ENCODE results near the gene NFATC3. TPM values are rescaled to one million over a fixed set of nuclear protein-coding genes. Genes with fewer than 3 reads are reported as not detected.

The NFATC3 gene
- total RNA-seq, 2 donors from 2014 or later: 24.5 to 45.0 TPM

DNA sequence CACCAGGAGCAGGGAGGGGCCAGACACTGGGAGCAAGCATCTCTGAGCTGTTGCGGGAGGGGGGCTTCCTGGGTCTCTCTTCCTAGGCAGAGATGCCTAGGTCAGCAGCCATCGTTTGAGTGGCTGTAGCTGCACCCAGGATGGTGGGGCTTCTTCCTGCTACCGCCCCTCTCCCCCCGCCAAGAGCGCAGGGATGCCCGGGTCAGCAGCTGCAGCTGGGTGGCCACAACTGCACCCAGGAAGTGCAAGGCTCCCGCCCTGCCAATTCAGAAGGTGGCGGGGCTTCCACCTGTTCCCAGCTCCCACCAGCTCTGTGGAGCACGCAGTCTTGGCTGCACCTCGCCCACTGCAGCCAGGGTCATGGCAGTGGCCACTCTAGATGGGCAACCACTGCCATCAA, 103.0 kb downstream of the NFATC3 start:
- H3K36me3 ChIP-seq: peaks cover 46% of the 10 kb centered on the region
- no peak for DNase-seq (ENCODE audit: low spot score)
- TF ChIP-seq, protein P1, sequence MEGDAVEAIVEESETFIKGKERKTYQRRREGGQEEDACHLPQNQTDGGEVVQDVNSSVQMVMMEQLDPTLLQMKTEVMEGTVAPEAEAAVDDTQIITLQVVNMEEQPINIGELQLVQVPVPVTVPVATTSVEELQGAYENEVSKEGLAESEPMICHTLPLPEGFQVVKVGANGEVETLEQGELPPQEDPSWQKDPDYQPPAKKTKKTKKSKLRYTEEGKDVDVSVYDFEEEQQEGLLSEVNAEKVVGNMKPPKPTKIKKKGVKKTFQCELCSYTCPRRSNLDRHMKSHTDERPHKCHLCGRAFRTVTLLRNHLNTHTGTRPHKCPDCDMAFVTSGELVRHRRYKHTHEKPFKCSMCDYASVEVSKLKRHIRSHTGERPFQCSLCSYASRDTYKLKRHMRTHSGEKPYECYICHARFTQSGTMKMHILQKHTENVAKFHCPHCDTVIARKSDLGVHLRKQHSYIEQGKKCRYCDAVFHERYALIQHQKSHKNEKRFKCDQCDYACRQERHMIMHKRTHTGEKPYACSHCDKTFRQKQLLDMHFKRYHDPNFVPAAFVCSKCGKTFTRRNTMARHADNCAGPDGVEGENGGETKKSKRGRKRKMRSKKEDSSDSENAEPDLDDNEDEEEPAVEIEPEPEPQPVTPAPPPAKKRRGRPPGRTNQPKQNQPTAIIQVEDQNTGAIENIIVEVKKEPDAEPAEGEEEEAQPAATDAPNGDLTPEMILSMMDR (IDR thresholded peaks at IDR 0.05): no peak

DNA sequence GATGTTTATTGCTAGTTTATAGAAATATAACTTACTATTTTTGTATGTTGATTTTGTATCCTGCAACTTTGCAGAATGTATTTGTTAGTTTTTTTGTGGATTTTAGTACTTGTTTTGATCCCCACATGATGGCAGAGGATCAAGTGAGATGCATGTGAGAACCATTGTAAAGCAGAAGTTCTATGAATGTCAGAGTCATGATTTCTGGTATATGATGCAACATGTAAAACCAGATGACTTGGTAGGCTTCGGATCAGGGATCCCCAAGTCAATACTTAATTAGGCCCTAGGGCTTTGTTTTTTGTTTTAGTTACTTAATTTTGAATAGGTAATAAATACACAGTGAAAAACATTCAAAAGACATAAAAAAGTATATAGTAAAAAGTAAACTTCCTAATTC, 104.9 kb downstream of the NFATC3 start:
- Histone ChIP-seq H3K4me1 (no peaks in the 10 kb centered on the region), H3K4me3 (no peak overlapping the region), H3K27me3 (no peaks in the 10 kb centered on the region), H3K9me3 (no peaks in the 10 kb centered on the region), H3K36me3 (peaks cover 30% of the 10 kb centered on the region), H3K27ac (no peak overlapping the region)
- TF ChIP-seq, protein P1 (IDR thresholded peaks at IDR 0.05): no peak
- DNase-seq (ENCODE audit: low spot score): no peak

More for the DNA sequence above, 103.0 kb downstream of the NFATC3 start:
- Histone ChIP-seq H3K27me3 (no peaks in the 10 kb centered on the region), H3K4me3 (no peak overlapping the region), H3K4me1 (no peaks in the 10 kb centered on the region), H3K27ac (no peak overlapping the region), H3K9me3 (no peaks in the 10 kb centered on the region)

DNA sequence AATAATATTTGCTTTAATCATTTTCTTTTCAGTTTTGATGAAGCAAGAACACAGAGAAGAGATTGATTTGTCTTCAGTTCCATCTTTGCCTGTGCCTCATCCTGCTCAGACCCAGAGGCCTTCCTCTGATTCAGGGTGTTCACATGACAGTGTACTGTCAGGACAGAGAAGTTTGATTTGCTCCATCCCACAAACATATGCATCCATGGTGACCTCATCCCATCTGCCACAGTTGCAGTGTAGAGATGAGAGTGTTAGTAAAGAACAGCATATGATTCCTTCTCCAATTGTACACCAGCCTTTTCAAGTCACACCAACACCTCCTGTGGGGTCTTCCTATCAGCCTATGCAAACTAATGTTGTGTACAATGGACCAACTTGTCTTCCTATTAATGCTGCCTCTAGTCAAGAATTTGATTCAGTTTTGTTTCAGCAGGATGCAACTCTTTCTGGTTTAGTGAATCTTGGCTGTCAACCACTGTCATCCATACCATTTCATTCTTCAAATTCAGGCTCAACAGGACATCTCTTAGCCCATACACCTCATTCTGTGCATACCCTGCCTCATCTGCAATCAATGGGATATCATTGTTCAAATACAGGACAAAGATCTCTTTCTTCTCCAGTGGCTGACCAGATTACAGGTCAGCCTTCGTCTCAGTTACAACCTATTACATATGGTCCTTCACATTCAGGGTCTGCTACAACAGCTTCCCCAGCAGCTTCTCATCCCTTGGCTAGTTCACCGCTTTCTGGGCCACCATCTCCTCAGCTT, 105.8 kb downstream of the NFATC3 start:
- H3K4me1 ChIP-seq: no peaks in the 10 kb centered on the region
- no peaks in the 10 kb centered on the region for H3K27me3 ChIP-seq
- H3K27ac ChIP-seq: no peak overlapping the region
- DNase-seq (ENCODE audit: low spot score): no peak
- no peak overlapping the region for H3K4me3 ChIP-seq
- H3K36me3 ChIP-seq: peaks cover 24% of the 10 kb centered on the region
- TF ChIP-seq, protein P1 (IDR thresholded peaks at IDR 0.05): no peak
- no peaks in the 10 kb centered on the region for H3K9me3 ChIP-seq

DNA sequence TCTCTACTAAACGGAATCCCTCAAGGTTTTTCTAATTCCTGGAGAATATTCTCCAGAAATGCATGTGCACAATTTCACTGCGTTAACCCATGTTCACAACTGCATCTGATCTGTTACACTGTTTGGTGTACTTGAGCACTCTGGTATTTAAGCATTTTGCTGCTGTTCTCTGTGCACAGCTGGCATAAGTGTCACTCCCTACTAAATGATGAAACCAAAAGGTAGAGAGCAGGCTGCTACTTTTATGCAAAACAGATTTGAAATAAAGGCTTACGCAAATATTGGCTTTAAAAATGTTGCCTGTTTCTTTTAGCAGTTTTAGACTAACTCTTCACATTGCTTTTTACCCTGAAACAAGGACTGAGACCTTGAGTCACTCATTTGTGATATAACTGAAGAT, 109.1 kb downstream of the NFATC3 start:
- Histone ChIP-seq H3K27ac (no peak overlapping the region), H3K27me3 (no peaks in the 10 kb centered on the region), H3K9me3 (no peaks in the 10 kb centered on the region), H3K4me1 (no peaks in the 10 kb centered on the region), H3K36me3 (peaks cover 14% of the 10 kb centered on the region), H3K4me3 (no peak overlapping the region)
- TF ChIP-seq, protein P1 (IDR thresholded peaks at IDR 0.05): no peak
- no peak for DNase-seq (ENCODE audit: low spot score)

DNA sequence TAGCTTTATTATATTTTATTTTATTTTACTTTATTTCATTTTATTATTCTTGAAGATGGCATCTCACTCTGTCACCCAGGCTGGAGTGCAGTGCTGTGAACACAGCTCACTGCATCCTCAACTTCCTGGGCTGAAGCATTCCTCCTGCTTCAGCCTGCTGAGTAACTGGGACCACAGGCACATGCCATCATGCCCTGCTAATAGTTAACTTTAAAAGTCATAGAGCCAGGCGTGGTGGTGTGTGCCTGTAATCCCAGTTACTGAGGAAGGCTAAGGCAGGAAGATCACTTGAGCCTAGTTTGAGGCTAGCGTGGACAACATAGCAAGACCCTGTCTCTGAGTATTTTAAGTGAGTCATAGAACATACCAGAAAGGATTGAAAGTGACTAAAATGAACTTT, 112.1 kb downstream of the NFATC3 start:
- Histone ChIP-seq H3K9me3 (no peaks in the 10 kb centered on the region), H3K4me3 (no peak overlapping the region), H3K27me3 (no peaks in the 10 kb centered on the region), H3K36me3 (no peaks in the 10 kb centered on the region), H3K4me1 (peaks cover 0 to 3% of the 10 kb centered on the region in 2 donors), H3K27ac (no peak overlapping the region)
- TF ChIP-seq, protein P1 (IDR thresholded peaks at IDR 0.05): no peak
- no peak for DNase-seq (ENCODE audit: low spot score)
